Retinal pigment epithelial cell (primary cell): Measurements from ENCODE around the gene RALBP1.

Experiments used
- DNase-seq: peaks from one replicate; pipeline ENCODE4 v3.0.0-alpha.2; 2010; ENCODE audit warnings: low read depth
- H3K4me3 ChIP-seq: 2 replicates; pipeline ENCODE4 v1.5.1; 2011; ENCODE audit warnings: mild to moderate bottlenecking, low read length, control low read depth, moderate library complexity
- CTCF ChIP-seq: conservative IDR thresholded peaks from 2 replicates; pipeline ENCODE4 v1.5.1; 2011; ENCODE audit warnings: low read depth, low read length, control low read depth, inconsistent platforms

RALBP1 gene

GRCh38 chr18:9494778-9495331, 19.5 kb downstream of the RALBP1 start:
- H3K4me3 ChIP-seq = no peak overlapping the region
- TF ChIP-seq CTCF = no peak
- no peak for DNase-seq

GRCh38 chr18:9495465-9495864, 20.2 kb downstream of the RALBP1 start:
- DNase-seq = no peak
- no peak for TF ChIP-seq CTCF
- no peak overlapping the region for H3K4me3 ChIP-seq

DNA sequence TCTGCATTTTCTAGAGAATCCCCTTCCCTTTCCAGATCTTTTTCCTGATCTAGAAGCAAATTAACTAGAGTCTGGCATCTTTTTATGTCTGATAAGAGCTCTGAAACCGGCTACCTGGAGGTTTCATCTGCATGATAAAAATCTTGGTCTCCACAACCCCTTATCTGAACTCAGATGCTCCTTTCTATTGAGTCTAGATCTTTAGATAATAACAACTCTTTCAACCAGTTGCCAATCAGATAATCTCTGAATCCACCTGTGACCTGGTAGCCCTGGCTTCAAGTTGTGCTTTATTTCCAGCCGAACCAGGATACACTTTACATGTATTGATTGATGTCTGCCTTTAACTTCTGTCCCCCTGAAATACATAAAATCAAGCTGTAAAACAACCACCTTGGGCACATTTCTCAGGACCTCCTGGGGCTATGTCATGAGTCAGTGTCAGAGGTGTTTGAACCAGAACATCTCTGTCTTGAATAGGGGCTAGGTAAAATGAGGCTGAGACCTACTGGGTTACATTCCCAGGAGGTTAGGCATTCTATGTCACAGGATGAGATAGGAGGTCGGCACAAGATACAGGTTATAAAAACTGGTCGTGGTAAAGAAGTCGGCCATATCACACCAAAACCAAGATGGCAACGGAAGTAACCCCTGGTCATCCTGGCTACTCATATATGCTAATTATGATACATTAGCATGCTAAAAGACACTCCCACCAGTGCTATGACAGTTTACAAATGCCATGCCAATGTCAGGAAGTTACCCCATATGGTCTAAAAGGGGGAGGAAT, 20.8 kb downstream of the RALBP1 start:
- no peak overlapping the region for H3K4me3 ChIP-seq
- TF ChIP-seq CTCF = no peak
- DNase-seq = no peak

DNA sequence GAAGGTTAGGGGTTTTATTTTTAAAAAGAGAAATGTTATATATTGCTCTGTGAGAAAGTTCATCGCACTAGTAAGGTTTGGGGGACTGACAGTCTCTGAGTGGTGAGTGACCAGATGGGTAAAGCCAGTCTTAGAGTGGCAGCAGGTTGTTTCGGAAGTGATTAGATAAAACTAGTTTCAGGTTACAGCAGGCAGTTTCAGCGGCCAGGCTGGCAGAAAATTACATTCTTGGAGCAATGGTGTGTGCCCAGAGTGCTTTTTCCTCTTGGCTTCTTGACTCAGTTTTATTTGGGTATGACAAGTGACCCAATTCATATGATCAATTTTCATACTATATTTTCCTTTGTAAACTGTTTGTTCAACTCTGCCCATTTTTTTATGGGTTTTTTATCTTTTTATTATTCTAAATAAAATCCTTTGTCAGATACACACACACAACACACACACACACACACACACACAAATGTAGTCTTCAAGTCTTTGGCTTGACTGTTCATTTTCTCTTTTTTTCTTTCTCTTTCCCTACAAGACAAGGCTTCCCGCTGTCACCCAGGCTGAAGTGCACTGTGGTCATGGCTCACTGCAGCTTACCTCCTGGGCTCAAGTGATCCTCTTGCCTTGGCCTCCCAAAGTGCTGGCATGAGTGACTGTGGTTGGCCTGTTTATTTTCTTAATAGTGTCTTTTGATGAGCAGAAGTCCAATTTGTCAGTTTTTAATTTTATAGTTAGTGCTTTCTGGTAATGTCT, 30.9 kb downstream of the RALBP1 start:
- no peak for DNase-seq
- no peak for TF ChIP-seq CTCF
- no peak overlapping the region for H3K4me3 ChIP-seq

DNA sequence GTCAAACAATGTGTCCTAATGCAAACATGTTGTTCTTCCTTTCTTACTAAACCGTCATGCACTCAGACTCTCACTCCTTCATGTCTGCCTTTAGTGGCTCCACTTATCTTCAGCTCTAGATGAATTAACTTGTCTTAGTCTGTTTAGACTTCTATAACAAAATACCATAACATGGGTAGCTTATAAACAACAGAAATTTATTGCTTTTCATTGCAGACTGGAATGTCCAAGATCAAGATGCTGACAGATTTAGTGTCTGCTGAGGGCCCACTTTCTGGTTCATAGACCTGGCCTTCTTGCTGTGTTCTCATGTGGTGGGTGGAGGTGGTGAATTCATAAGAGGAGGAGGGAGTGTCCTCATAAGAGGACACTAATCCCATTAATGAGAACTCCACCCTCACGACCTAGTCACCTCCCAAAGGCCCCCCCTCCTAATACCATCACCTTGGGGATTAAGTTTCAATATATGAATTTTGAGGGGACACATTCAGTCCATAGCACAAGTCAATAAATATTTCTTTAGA, 32.3 kb downstream of the RALBP1 start:
- DNase-seq = no peak
- H3K4me3 ChIP-seq = no peak overlapping the region
- no peak for TF ChIP-seq CTCF

DNA sequence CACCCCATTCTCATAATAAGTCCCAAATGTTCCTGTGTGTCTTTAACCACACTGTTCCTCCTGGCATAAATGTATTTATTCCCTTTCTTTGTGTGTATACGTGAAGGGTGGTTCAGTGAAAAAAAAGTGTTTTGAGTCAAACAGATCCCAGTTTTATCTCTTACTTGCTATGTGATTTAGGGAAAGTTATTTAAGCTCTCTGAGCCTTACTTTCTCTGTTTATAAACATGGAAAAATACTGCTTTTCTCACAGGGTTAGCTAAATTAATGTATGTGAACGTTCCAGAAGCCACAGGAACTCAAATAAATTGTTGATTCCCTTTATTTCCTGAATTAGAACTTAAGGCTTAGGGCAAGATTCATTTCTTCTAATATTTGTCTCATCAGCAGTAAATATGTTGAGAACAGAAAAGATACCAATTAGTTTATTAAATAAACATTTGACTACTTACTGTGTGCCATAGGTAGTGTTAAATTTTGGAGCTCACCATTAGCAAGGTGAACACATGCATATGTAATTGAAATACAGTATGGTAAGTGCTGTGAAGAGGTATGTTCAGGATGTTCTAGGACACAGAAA, 33.2 kb downstream of the RALBP1 start:
- no peak for TF ChIP-seq CTCF
- no peak overlapping the region for H3K4me3 ChIP-seq
- no peak for DNase-seq
